Measurements from ENCODE around the gene HSP90B1.

The HSP90B1 gene

DNA sequence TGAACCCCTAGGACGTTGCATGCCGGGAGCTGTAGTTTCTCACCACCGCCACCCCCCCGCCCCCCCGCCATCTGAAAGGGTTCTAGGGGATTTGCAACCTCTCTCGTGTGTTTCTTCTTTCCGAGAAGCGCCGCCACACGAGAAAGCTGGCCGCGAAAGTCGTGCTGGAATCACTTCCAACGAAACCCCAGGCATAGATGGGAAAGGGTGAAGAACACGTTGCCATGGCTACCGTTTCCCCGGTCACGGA lies 501 bp upstream of the HSP90B1 start:
- no peak for DNase-seq (ENCODE audit: low spot score)

GRCh38 chr12:103930787-103931735 lies 851 bp downstream of the HSP90B1 start:
- peak; percentile 32 for DNase-seq (ENCODE audit: low spot score)

GRCh38 chr12:103933237-103933636 lies 3.0 kb downstream of the HSP90B1 start:
- no peak for DNase-seq (ENCODE audit: low spot score)

GRCh38 chr12:103936679-103937078 lies 6.5 kb downstream of the HSP90B1 start:
- no peak for DNase-seq (ENCODE audit: low spot score)

- no peak for DNase-seq (ENCODE audit: low spot score)
These were observed 14.8 kb downstream of the HSP90B1 start for GRCh38 chr12:103944964-103945363.

- DNase-seq (ENCODE audit: low spot score): no peak
These were observed 17.8 kb downstream of the HSP90B1 start for GRCh38 chr12:103947871-103948555.

GRCh38 chr12:103948746-103949406 lies 18.7 kb downstream of the HSP90B1 start:
- DNase-seq (ENCODE audit: low spot score): no peak

GRCh38 chr12:103952497-103952896 lies 22.3 kb downstream of the HSP90B1 start:
- DNase-seq (ENCODE audit: low spot score): no peak

DNA sequence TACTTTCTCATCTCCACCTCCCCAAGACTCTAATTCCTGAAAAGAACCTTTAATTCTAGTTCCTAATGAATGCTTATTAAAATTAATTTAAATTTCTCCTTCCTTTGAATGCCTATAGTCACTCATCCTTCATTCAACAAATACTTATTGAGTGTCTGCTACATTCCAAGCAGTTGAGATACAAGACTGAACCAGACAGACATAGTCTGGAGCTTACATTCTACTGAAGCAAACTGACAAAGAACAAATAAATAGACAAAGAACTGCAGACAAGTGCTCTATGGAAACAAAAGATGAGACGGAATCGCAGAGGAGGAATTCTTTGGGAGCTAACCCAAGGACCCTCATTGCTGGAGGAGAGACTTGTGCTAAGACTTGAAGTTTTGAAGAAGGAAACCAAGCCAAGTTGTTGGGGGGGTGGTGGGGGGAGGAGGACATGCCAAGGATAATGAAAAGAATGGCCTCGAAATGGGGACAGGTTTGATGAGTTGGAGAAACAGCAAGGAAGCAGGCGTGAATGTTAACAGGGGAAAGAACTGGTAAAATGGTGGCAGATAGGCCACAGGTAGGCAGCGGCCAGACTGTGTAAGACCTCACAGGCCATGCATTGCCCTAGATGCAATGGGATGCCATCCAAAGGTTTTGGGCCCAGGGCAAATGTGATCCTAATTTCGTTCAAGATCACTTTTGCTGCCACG lies 25.8 kb downstream of the HSP90B1 start:
- peak; percentile 17 for DNase-seq (ENCODE audit: low spot score)

GRCh38 chr12:103956509-103957027 lies 26.4 kb downstream of the HSP90B1 start:
- peak; percentile 56 for DNase-seq (ENCODE audit: low spot score)

DNA sequence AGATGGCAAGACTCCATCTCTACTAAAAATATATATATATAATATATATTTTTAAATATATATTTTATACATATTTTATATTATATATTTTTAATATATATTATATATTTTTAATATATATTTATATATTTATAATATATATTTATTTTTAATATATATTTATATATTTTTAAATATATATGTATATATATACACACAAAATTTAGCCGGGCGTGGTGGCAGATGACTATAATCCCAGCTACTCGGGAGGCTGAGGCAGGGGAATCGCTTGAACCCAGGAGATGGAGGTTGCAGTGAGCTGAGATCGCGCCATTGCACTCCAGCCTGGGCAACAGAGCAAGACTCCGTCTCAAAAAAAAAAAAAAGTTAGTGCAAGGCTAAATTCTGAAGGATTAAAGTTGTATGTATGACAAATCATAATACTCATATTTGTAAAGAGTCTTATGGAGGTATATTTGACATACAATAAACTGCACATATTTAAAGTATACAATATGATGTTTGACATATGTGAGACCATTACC lies 27.7 kb downstream of the HSP90B1 start:
- no peak for DNase-seq (ENCODE audit: low spot score)

DNA sequence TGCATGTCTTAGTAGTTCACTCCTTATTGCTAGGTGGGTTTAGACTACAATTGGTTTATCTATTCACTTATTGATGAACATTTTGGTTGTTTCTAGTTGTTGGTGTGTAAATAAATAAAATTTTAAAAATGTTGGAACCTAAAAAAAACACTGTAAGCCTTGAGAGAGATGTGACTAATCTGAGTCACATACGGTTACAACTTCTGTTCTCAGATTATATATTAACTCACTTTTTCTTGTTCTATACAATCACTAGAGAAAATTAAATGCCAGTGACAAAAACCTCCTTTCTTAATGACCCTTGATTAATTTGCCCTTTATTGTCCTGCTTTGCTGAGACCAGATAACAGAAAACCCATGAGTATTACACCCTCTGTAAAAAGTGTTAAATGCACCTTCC lies 28.4 kb downstream of the HSP90B1 start:
- DNase-seq (ENCODE audit: low spot score): no peak

DNA sequence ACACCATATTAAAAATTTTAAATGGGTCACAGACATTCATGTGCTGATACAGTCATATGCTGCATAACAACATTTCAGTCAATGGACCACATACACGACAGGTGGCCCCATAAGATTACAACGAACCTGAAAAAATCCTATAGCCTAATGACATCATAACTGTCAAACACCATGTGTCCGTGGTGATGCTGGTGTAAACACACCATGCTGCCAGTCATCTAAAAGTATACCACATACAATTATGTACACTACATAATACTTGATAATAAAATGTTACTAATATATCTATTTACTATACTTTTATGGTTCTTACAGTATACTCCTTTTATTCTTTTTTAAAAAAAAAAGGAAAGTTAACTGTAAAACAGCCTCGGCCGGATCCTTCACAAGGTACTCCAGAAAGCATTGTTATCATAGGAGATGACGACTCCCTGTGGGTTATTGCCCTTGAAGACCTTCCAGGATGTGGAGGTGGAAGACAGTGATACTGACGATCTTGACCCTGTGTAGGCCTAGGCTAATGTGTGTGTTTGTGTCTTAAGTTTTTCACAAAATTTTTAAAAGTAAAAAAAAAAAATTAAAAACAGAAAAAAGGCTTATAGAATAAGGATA lies 30.5 kb downstream of the HSP90B1 start:
- DNase-seq (ENCODE audit: low spot score): no peak

DNA sequence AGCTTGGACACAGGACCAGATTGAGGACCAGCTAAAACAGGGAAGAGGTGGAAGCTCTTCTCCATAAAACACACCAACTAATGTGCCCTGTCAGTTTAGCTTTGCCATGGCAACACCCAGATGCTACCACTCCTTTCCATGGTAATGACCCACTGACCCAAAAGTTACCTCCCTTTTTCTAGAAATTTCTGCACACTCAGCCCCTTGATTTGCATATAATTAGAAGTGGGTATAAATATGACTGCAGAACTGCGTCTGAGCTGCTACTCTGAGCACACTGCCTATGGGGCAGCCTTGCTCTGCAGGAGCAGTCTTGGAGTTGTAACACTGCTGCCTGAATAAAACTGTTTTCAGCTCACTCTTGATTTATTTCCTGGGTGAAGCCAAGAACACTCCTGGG lies 32.3 kb downstream of the HSP90B1 start:
- DNase-seq (ENCODE audit: low spot score): no peak

DNA sequence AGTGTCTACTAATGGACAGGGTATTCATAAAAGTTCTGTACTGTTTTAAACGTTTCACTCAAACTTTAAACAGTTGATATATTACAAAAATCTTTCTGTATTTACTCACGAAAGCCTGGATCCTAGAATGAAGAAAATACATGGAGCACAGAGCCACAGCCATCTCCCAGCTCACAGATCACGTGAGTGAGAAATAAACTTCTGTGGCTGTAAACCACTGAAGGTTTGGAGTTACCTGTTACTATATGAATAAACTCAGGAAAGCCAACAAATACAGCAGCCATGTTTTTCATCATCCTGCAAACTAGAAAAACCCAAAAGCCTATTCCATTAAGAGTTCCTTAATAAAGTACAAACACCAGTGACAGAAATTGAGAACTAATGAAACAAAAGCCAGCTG lies 34.6 kb downstream of the HSP90B1 start:
- no peak for DNase-seq (ENCODE audit: low spot score)

DNA sequence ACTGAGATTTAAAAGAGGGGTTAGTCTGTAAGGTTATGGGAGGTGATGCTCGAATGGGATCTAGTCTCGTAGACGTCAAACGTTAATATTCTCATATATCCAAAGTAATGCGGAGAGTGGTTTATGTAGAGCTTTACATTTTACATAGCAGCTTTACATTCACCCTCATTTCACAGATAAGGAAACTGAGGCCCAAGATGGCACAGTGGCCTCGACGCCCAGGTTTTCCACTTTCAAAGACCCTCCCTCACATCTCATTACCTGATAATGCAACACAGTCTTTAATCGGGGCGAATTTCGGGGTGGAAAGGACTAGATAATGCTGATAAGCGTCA lies 35.0 kb downstream of the HSP90B1 start:
- DNase-seq (ENCODE audit: low spot score): no peak

DNA sequence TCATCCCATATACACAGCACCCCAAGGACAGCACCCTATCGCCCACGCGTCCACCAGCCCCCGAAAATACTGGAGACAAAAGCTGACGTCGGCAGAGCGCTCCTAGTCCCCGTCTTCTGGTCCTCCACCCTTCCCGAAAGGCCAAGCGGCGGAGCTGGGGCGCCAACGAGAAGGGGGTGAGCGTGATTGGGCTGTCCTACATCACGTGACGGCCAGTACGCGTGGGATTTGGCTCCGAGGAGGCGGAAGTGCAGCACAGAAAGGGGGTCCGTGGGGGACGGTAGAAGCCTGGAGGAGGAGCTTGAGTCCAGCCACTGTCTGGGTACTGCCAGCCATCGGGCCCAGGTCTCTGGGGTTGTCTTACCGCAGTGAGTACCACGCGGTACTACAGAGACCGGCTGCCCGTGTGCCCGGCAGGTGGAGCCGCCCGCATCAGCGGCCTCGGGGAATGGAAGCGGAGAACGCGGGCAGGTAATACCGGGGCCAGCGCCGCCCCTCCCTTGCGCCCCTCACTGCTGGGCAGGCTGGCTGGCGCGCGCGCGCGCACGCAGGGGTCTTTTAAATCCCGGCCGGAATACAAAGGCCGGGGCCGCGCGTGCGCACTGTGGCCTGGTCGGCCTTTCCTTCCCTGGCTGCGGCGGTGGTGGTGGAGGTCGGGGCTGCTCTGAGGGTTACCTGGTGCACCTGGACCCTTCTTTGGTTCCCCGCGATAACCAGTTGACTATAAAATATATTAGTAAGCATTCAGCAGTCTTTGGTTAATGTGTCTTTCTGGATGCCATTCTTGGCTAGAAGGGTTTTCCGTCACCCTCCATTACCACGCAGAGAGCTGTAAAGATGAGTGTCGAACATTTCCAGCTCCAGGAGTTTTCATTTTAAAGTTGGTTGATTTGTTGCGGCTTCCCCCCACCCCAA lies 35.6 kb downstream of the HSP90B1 start, which contains the start of gene TDG:
TSS of gene TDG (plus strand) at position 283 of the 915 bp plus-strand sequence. CDS start at position 449, 166 bp downstream.
- DNase-seq (ENCODE audit: low spot score): peak; percentile 95

GRCh38 chr12:103966736-103967135 lies 36.5 kb downstream of the HSP90B1 start:
- no peak for DNase-seq (ENCODE audit: low spot score)

DNA sequence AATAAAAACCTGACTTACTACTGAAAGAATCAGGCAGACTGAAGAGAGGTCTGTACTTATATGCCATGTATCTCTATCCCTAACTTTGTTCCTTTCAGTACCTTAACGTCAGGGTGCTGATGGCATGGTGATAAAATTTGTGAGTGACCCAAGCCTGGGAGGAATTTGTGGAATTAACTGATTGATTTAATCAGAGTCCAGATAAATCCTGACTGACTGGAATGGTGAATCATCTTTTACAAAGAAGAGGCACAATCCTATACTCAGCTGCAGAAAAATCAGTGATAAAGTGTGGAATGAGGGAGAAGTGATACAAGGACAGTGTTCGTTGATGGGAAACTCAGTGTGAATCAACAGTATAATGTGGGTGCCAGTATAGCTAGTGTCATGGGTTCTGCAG lies 39.2 kb downstream of the HSP90B1 start:
- no peak for DNase-seq (ENCODE audit: low spot score)

GRCh38 chr12:103973909-103974308 lies 43.7 kb downstream of the HSP90B1 start:
- DNase-seq (ENCODE audit: low spot score): no peak

Data from iPS-NIHi11 (cell line).